CD4-positive, alpha-beta T cell treated with Interferon gamma for 1 hour (primary cell): ENCODE measurements around the gene RELT.

Experiments
- DNase-seq: peaks from one replicate; pipeline ENCODE4 v3.0.0-alpha.2; 2020

Gene RELT

DNA sequence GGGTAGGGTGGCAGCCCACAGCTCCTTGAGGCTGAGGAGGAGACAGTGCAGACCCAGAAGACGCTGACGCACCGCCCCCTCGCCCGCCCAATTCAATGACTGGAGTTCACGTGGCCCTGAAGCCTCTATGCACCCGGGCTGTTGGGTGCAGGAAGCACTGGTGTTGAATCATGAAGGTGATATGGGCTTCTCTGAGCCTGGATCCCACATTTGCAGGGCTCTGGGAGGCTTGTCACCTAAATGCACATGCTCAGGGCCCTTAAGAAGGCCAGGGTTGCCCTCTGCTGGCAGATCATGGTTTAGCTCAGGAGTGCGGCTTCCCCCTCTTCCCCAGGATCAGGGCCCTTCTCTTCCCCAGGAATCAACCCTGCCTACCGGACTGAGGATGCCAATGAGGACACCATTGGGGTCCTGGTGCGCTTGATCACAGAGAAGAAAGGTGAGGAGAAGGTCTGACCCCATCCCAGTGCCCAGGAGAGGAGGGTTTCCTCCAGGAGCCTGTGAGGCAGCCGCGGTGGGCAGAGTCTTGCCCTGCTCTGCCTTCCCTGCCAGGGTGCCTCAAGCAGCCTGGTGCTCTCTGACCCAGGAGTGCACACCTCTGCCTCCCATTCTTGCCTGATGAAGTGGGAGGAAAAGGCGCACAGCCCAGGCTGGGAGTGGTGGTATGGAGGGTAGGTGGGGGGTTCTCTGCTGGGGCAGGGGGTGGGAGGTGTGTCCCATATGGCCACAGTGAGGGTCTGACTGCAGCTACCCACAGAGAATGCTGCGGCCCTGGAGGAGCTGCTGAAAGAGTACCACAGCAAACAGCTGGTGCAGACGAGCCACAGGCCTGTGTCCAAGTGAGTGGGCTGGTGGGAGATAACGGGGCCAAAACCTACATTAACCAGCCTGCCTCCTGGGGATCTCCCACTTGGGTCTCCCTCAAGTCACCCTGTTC lies 17.5 kb downstream of the RELT start:
- peak; percentile 60 for DNase-seq

DNA sequence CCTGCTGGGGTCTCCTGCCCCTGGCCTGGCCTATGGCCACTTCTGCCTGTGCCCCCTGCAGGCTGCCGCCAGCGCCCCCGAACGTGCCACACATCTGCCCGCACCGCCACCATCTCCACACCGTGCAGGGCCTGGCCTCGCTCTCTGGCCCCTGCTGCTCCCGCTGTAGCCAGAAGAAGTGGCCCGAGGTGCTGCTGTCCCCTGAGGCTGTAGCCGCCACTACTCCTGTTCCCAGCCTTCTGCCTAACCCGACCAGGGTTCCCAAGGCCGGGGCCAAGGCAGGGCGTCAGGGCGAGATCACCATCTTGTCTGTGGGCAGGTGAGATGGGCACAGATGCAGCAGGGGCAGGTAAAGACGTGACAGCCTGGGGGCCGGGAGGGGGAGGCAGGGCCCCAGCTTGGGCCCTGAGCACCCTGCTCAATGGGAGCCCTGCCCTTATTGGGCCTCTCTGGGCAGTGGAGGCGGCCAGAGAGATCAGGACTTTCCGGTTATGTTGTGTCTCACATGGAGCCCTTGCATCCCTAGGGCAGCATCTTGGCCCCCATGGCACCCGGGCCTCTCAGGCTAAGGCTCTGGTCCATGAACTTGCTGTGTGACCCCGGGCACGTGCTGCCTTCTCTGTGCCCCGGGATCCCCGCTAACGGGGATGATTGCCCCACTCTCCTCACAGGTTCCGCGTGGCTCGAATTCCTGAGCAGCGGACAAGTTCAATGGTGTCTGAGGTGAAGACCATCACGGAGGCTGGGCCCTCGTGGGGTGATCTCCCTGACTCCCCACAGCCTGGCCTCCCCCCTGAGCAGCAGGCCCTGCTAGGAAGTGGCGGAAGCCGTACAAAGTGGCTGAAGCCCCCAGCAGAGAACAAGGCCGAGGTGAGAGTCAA lies 18.5 kb downstream of the RELT start:
- no peak for DNase-seq

DNA sequence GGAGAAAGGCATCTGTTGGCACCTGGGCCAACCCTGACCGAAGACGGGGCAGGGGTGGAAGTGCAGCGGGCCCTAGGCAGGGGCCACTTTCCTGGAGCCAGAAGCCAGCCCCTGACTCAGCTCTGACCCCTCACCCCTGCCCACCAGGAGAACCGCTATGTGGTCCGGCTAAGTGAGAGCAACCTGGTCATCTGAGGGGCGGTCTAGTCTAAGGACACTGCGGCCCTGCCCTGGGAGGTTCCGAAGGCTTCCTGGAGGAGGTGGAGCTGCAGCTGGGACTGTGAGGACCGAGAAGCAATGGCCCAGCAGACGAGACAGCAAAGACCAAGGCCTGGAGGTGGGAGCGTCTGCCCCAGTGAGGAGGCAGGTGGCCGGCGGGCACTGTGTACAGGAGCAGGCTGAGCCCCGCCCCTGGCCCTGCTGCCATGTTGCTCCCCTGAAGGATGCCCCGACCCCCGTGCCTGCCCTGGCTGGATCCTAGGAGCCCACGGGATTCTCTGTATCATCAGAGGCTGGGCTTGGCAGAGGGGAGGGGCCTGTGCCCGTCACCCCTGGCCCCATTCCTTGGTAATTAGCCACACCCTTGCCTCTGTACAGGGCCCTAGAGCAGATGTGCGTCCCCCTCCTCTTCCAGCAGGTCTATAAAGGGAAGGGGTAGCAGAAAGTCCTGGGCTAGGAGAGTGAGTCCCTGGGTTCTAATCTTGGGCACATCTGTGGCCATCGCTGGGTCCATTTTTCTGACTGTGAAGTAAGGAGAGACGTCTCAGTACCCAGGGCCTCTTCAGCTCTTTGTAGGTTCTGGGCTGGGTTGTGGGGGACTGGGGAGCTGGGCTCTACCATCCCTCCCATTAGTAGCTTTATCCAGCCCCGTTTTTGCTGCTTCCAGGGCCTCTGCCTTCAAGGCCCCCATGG lies 19.4 kb downstream of the RELT start:
- DNase-seq = no peak

DNA sequence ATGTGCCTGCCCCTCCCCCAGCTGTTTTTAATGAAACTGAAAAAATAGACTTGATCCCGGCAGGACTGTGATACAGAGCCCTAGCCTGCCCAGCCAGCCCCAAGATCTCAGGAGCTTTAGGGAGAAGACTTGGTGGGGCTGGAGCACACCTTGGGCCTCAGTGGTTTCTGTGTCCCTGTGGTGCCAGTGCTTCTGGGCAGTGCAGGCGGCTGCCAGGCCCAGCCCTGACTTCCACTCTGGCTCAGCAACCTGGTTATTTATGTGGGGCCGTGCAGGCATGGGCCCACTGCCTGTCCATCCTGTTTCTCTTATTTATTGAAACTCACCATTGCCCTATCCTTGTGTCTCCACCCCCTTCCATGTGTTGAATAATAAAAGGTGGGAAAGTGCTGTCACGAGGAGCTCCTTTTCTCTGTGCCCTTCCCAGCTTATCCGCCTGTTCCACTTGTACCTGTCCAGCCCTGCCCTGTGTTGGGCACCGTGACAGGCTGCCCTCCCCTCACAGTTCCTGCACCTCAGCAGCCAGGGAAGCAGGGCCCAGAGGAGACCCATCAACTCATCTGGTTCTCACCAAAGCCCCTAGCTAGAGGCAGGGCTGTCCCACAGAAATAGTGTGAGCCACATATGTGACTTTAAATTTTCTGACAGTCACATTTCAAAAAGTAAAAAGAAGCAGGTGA lies 20.2 kb downstream of the RELT start:
- no peak for DNase-seq

DNA sequence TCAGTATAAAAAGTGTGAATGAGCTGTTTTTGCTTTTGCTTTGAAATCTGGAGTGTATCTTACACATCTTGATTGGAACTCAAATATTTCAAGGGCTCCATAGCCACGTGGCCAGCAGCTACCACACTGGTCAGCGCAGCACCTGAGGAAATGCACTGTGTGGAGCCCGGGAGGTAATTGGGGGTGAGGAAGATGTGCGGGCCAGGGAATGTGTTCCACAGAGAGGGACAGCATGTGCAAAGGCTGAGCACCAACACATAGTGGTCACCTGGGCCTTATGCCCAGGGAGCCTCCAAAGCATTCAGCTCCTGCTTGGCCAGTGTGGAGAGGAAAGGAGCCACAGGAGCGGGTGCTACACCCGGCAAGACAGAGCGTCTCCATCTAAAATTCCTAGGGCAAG lies 20.8 kb downstream of the RELT start:
- no peak for DNase-seq

DNA sequence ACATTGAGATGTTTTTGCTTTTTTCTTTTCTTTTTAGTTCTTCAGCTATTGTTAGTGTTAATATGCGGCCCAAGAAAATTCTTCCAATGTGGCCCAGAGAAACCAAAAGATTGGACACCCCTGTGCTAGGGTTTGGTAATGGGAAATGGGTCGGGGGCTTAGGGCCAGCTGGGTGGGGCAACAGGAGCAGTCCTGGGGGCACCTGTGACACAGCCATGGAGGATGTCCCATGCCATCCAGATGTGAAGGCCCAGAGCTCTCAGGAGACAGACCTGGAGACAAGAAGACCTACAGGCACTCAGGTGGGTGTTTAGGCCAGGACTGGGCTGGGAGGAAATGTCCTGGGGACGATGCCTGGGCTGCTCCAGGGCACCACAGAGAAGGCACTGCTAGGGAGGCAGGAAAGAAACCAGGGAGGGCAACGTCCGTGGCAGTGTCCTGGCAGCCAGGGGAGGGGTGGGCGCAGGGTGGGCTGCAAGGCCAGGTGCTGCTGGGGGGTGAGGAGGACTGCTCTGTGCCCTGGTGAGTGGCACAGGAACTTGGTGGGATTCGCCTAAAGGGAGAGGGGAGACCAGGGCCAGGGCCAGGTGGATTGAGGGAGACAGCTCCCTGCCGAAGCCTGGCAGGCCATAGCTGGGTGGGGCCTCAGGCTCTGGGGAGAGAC lies 21.4 kb downstream of the RELT start:
- DNase-seq = no peak

DNA sequence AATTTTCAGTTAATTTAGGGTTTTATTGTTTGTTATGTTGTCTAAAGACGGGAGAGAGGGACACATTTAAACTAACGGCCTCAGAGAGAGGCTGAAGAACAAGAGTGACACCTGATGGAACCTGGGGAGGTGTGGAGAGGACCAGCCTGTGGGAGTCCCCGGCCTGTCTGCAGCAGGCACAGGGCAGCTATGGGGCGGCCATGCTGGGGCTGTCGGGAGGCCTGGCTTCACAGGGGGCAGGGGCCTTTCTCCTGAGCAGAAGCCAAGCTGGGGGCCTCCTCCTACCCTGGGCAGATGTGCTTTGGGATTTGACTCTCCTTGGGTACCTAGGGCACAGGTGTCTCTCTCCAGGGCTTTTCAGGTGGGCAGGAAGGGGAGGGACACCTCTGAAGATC lies 21.9 kb downstream of the RELT start:
- no peak for DNase-seq

DNA sequence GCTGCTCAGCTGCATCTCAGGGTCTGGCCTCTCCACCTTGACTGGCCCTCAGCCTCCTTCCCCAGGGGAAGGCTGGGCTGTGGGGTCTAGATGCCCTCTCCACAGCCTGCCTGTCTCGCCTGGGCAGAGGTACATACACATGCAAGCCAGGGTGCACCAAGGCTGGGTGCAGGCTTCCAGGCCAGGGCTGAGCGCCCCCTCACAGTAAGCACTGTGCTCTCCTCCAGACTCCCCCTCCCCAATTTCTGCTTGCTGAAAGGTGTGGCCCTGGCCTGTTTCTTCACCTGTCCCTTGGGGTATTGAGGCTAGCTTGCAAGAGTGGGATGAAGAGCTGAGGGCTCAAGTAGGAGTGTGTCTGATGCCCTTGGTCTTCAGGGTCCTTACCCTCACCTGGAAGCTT lies 22.5 kb downstream of the RELT start:
- no peak for DNase-seq

DNA sequence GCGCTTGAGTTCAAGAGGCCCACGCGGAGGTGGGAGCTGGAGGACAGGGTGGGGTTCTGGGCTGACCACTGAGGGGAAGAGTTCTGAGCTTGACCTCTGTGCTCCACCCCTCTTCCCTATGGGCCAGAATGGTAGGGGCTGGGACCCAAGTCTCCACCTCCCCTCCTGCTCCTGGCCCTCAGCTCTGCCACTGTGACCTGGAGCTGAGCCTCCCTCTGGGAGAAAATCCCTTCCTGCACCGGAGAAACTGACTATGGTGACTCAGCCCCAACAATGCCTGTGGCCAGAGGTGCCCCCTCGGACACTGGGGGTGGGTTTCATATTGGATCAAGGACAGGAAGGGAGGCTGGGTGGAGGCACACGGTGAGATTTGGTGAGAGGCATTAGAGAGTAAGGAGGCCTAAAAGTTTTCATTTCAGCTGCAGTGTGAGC lies 23.0 kb downstream of the RELT start:
- DNase-seq = no peak

DNA sequence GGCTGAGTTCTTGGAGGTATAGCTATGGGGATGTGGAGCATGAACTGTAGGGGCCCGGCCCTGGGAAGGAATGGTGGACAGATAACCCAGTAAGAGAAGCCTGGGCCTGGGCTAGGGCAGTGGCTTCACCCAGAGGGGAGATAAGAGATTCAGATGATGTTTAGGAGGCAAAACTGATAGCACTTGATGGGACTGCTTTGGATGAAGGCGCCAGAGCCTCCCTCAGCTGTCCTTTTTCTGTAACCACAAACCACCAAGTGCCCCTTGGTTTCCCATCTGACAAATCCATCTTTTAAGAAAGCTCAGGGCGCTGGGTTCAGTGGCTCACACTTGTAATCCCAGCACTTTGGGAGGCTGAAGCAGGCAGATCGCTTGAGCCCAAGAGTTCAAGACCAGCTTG lies 23.4 kb downstream of the RELT start:
- DNase-seq = no peak

DNA sequence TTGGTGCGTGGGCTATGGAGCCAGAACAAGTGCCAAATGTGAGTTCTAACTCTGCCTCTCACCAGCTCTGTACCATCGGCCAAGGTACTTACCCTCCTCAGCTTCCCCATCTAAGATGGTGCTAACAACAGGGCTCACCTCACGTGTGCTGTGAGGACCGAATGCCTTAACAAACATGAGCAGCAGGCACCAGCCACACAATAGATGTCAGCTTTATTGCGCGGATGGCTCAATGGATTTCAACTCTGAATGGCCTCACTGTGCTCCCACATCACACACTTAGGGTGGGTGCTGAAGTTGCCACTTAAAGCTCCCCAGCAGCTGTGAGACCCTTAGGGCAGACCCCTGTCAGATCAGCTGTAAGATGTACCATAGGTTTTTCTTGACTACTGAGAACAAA lies 24.1 kb downstream of the RELT start:
- no peak for DNase-seq

DNA sequence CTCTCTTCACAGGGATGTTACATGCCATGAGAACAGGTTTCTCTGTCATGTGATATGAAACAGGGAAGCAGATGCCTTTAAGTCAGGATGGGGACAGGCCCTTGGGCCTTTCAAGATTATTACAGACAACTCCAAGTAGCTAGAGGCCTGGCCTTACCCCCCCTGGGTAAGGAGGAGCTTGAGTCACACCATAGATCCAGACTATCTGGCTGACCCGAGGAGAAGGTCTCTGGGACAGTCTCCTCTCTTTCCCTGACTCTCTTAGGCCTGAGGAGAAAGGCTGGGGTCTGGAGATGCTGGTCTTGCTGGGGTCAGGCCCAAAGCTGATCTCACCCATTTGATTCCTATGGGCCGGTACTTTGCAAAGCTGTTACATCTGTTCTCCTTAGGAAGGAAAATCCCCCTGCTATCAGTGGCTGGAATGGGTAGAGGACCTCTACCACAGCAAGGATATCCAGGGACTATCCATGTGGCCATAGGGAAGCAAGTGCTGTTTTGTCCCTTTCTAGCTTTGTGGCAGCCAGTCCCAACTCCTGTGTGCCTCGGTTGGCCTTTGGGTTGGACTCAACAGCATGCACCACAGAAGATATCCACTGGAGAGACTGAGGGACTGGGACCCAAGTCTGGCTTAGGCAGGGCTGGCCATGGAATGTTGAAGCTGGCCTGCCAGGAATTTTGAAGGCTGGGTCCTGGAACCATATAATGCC lies 25.2 kb downstream of the RELT start:
- no peak for DNase-seq

DNA sequence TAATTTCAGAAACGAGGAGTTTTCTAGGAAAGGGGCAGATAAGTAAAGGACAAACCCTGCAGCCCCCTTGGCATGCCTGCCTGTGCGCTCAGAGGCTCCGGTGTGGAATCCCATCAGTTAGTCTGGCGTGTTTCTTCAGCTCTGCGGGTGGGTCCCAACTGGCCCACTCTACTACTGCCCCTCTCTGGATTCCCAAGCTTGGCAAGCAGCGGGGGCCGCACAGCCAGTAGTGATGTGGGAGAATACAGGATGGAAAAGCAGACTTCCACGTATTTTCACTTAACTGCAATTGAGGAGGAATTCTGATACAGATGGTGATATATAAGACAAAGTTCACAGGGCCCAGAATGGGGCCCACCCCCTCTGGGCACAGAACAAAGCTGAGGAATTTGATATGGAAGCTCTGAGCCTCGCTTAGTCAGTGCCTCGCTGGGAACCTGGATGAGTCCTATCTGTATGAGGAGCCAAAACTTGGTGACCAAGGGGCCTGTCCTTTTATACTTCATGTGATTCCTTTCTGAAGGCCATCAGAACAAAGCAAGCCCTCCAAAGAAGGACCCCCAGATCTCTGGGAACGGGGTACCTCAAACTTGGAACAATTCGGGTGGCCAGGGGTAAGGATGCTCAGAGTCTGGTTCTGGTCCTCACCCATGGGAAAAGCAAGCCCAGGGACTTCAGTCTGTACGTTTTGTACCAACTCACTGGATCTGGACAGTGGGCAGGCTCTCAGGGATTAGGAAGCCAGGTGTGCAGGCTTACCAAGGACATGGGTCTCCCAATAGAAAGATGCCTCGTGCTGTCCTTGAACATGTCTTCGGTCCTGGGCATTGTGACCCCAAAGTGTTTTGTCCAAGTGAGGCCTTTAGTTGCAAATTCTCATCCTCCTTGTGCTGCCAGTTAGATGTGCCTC lies 26.0 kb downstream of the RELT start:
- no peak for DNase-seq

DNA sequence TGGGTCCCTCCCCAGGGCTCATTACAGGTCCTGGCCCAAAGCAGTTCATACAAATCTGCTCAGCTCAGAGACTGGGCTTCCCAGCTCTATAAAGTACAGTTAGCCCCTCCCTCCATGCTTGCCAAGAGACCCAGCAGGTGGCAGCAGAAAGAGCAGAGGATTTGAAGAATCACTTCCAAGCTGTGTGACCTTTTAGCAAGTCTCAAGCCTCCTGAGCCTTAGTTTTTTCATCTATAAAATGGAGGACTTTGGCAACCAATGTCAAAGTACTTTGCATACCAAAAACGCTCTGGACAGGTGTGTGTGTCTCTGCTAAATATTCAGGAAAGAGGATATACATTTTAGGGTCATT lies 26.6 kb downstream of the RELT start:
- no peak for DNase-seq

DNA sequence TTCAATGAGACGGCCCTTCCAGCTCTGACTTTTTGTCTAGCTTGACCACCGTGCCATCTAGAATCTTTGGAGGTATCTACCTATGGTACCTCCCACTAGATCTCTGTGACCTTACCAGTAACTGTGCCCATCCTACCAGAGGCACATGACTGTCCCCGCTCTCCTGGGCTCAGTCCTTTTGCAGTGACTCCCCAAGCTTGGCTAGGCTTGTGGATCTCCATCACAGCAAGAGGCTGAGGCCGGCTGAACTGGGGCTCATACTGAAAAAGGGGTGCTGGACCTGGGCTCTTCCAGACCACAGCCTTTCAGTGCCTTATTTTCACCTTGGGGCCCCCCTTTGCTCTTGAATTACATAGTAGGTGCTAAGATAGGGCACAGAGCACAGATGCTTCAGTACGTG lies 27.3 kb downstream of the RELT start:
- no peak for DNase-seq

DNA sequence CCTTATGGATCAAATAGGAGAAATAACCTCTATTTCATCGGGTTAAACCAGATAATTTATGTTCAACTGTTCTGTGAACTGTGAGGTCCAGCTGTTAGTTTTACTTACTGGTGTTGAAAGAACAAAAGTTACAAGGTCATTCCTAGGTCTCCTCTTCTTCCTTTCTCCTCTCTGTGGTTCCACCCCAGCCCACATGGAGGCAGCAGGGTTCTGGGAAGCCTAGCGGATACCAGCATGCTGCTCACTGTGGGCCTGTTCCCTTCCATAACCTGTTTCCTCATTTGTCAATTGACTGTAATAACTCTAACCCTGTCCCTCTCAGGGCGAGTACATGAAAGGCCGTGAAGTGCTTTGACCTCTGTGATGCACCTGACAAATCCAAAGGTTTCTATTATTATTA lies 27.8 kb downstream of the RELT start:
- peak; percentile 55 for DNase-seq

DNA sequence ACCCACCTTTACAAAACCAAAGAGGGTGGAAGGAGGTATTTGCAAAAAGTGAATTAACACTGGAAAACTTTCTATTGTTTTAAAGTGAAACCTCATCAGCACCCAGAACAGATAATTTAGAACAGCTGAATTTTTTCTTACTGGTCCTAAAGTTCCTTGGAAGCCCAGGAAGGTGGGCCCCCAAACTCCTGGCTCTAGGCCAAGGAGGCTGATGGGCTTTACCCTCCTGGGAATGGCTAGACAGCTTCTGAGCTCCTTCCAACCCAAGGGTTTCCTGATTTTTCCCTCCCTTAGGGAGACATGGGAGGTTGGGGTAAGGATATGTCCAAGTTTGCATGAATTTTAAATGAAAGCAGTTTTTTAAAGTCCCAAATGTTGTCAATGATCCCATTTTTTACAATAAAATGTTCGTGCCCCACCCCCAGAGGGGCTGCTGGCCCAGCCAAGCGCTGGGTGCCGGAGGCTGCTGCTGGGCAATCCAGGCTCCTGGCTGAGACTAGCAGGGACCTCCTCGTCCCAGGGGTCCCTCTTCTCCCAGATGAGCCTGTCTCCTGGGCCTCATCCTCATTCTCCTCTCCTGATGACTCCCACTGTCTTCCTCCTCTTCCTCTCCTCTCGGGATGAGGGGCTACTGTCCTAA lies 28.4 kb downstream of the RELT start:
- DNase-seq = no peak

DNA sequence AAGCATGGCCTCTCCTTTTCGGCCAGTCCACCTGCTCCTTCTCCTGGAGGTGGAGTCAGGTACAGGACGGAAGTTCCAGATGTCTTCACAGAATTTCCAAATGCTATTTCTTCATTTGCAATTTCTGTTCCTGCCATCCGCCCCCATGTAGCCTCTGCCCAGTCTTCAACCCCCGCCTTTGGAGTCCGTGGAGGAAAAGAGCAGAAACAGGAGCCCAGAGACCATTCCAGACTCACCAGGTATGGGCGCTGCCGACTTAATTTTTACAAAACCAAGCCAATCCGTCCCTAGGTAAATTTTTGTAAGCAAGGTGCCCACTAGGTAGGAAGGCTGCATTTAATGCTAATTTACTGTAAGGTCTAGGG lies 28.9 kb downstream of the RELT start:
- no peak for DNase-seq

DNA sequence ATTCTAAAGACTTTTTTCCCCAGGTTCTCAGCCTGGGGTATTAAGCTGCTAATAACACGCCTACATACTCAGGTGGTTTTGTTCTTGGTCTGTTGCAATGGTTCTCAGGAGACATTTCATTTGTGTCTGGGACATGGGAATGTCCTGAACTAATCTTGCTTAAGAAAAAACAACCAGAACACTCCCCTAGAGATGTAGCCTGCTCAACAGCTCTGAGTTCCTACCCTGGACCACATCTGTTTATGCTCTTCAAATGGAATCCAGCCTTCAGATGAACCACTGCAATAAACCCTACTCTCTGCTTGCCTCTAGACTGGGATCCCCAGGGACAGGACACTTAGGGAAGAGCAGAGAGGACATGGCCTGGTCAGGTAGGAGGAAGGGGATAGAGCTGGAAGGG lies 29.9 kb downstream of the RELT start:
- no peak for DNase-seq

DNA sequence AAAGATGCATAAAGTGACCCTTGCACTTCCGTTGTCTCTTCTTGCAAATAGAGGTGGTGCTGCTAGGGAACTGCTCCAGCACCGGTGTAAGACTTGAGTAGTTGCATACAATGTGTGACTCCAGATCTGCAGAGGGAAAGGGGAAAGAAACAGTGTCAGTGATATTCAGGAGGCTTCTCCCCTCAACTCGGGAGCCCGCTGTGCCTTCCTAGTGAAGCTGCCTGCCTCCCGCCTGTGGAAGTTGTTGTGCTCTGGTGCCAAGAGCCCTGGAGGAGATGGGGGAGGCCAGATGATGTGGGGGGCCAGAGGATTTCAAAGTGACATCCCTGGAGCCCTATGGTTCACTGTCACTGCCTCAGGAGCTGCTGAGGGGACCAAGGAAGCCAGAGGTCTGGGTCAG lies 30.4 kb downstream of the RELT start:
- no peak for DNase-seq
